OCI-LY7 (cell line): ENCODE data around the gene SEC23A.
A peak's percentile ranks its signal among the peaks of the same experiment; 100 is the strongest.

Experiments used
- EZH2phosphoT487 ChIP-seq: fragments of 200-600 bp; sonication (generic); IDR thresholded peaks from 2 replicates; pipeline ENCODE4 v1.6.1; 2018; ENCODE audit warnings: low read depth, borderline replicate concordance, mild to moderate bottlenecking, mixed run types, antibody characterized with exemption, low read length, moderate library complexity, mixed read lengths
- TF ChIP-seq, protein P1 (sequence below): fragments of 200-600 bp; sonication (generic); conservative IDR thresholded peaks from 2 replicates; pipeline ENCODE4 v1.5.1; 2014; ENCODE audit warnings: mild to moderate bottlenecking, antibody characterized with exemption, low read length, moderate library complexity, mixed read lengths

DNA sequence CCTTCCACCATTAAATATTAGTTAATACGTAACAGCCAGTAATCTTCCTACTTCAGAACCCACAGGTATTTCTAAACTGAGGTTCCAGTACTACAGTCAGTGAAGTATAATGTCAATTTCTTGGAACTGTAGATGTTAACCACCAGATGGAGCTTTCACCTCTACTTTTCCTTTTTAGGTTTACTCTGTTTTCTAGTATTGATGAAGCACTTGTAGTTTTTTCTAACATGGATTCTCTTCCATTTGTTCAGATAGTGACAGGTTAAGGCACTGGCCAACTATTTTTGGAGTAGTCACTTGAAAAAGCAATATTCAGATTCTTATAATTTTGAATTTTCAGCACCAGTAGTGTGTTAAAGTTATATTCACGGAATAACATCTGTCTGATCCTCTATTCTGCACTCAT, 4.6 kb upstream of the SEC23A start:
- TF ChIP-seq, protein P1, sequence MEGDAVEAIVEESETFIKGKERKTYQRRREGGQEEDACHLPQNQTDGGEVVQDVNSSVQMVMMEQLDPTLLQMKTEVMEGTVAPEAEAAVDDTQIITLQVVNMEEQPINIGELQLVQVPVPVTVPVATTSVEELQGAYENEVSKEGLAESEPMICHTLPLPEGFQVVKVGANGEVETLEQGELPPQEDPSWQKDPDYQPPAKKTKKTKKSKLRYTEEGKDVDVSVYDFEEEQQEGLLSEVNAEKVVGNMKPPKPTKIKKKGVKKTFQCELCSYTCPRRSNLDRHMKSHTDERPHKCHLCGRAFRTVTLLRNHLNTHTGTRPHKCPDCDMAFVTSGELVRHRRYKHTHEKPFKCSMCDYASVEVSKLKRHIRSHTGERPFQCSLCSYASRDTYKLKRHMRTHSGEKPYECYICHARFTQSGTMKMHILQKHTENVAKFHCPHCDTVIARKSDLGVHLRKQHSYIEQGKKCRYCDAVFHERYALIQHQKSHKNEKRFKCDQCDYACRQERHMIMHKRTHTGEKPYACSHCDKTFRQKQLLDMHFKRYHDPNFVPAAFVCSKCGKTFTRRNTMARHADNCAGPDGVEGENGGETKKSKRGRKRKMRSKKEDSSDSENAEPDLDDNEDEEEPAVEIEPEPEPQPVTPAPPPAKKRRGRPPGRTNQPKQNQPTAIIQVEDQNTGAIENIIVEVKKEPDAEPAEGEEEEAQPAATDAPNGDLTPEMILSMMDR: peak; percentile 84
- no peak for TF ChIP-seq EZH2phosphoT487
